A549 (cell line): ENCODE data around the gene ATP9B.

Experiments used
- BHLHE40 ChIP-seq: IDR thresholded peaks from 2 replicates; pipeline ENCODE4 v1.6.1; 2012; ENCODE audit warnings: low read depth, low read length, inconsistent platforms
- CHD2 ChIP-seq: fragments of 150-350 bp; IDR thresholded peaks from 2 replicates; pipeline ENCODE4 v1.6.1; 2014; ENCODE audit warnings: low read length; ENCODE audit not compliant: partially characterized antibody
- CTCF ChIP-seq: fragments of >200 bp; sonication (Bioruptor Twin); formaldehyde crosslinking; IDR thresholded peaks from 3 replicates; pipeline ENCODE4 v1.5.1; 2016
- EP300 ChIP-seq, 2 experiments: fragments of >200 bp; sonication (Bioruptor Twin); formaldehyde crosslinking; IDR thresholded peaks; 2 replicates in 1 of 2; 3 replicates in 1 of 2; pipeline ENCODE4 v1.6.1; 2016 to 2017
- FOSL2 ChIP-seq, 2 experiments: fragments of 450-650 bp in 1 of 2; fragments of >200 bp in 1 of 2; sonication (Bioruptor Twin) in 1 of 2; formaldehyde crosslinking; IDR thresholded peaks; 2 replicates each; pipeline versions ENCODE4 v1.5.0 to v1.6.1; 2016 to 2020; ENCODE audit warnings: mild to moderate bottlenecking in 1 of 2, moderate library complexity in 1 of 2
- HOXA7 ChIP-seq: fragments of 250-450 bp; sonication (Bioruptor Pico); IDR thresholded peaks from 2 replicates; pipeline ENCODE4 v1.5.0; 2020; ENCODE audit warnings: mild to moderate bottlenecking, moderate library complexity
- JUNB ChIP-seq: fragments of >200 bp; sonication (Bioruptor Twin); formaldehyde crosslinking; IDR thresholded peaks from 2 replicates; pipeline ENCODE4 v1.6.1; 2016
- MAFK ChIP-seq: fragments of 450-650 bp; IDR thresholded peaks from 2 replicates; pipeline ENCODE4 v1.6.1; 2014; ENCODE audit not compliant: partially characterized antibody
- RFX5 ChIP-seq: fragments of 450-650 bp; IDR thresholded peaks from 2 replicates; pipeline ENCODE4 v1.7.1; 2014; ENCODE audit warnings: antibody characterized with exemption, mild to moderate bottlenecking, moderate library complexity
- SMC3 ChIP-seq: fragments of >200 bp; sonication (Bioruptor Twin); formaldehyde crosslinking; IDR thresholded peaks from 3 replicates; pipeline ENCODE4 v1.6.1; 2018; ENCODE audit warnings: inconsistent platforms
- ZFP36 ChIP-seq: fragments of 450-650 bp; IDR thresholded peaks from 2 replicates; pipeline ENCODE4 v1.6.1; 2014; ENCODE audit warnings: borderline replicate concordance; ENCODE audit not compliant: partially characterized antibody
- ZNF302 ChIP-seq: fragments of 250-450 bp; sonication (Bioruptor Pico); IDR thresholded peaks from 2 replicates; pipeline ENCODE4 v1.9.0; 2021; ENCODE audit warnings: inconsistent platforms, mild to moderate bottlenecking, moderate library complexity

GRCh38 chr18:79283131-79283810 is 214.1 kb downstream of the ATP9B start:
- TF ChIP-seq EP300 (IDR thresholded peaks at IDR 0.05): no peak
- TF ChIP-seq BHLHE40: no peak
- no peak for TF ChIP-seq RFX5
- no peak for TF ChIP-seq CHD2
- no peak for TF ChIP-seq CTCF
- no peak for TF ChIP-seq SMC3
- no peak for TF ChIP-seq JUNB
- no peak for TF ChIP-seq MAFK
- TF ChIP-seq ZFP36: no peak
- TF ChIP-seq ZNF302 (CRISPR knock-in tag): no peak
- TF ChIP-seq HOXA7 (CRISPR knock-in tag): no peak
- no peak for TF ChIP-seq FOSL2 (IDR thresholded peaks at IDR 0.05)
- TF ChIP-seq FOSL2 (CRISPR knock-in tag; IDR thresholded peaks at IDR 0.05): no peak
